Fibroblast of mammary gland (primary cell): Measurements from ENCODE around the gene TECPR2.
"Not testable (repeated sequence)": the region's sequence is repeated elsewhere in the genome, so short reads cannot be mapped to it uniquely, and the experiment has no call there.

ENCODE experiments used
- DNase-seq: peaks from one replicate; pipeline ENCODE4 v3.0.0-alpha.2; 2010; ENCODE audit warnings: low read depth
- H3K4me3 ChIP-seq: 2 replicates; pipeline ENCODE4 v1.5.1; 2011; ENCODE audit warnings: low read depth, mild to moderate bottlenecking, low read length, moderate library complexity; ENCODE audit not compliant: control insufficient read depth
- TF ChIP-seq, protein P1 (sequence below): conservative IDR thresholded peaks from 2 replicates; pipeline ENCODE4 v1.5.1; 2011; ENCODE audit warnings: low read depth, low read length, inconsistent platforms; ENCODE audit not compliant: control insufficient read depth, insufficient read depth

The TECPR2 gene

DNA sequence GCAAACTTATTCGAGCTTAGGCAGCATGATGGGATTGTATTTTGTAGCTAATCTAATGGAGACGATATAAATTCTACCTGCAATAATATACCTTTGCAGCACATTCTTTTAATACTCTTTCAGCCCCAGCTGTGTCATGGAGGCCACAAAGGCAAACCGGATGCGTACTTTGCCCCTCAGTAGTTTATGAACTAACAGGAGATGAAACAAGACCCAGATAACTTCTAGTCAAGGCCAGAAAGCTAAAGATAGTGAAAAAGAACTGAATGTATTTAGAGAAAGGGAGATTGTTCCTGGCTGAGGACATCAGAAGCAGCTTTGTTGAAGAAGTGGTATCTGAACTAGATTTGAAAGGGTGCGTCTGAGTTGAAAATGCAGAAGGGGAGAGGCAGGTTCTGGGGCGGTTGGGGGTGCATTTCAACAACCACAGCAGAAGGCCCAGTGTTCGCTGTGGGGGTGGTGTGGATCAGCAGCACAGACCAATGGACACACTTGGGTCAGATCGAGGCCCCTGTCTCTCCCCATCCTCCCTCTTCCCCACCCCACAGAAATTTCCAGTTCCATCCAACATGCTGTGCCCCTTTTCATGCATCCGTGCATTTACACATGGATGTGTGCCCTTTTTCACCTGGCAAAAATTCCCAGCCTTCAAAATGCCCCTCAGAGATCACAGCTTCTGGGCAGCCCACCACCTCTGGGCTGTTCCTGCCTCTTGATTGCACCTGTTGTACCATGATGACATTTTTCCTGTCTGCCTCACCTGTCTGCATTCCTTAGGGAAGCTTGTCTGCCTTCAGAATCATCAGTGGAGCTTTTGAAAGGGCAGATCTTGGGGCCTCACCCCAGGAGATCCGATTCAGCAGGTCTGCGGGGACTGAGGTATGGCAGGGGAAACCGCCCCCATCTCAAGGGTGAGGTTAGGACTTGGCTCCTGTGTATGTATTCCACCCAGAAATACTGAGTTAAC, 41.0 kb upstream of the TECPR2 start:
- TF ChIP-seq, protein P1, sequence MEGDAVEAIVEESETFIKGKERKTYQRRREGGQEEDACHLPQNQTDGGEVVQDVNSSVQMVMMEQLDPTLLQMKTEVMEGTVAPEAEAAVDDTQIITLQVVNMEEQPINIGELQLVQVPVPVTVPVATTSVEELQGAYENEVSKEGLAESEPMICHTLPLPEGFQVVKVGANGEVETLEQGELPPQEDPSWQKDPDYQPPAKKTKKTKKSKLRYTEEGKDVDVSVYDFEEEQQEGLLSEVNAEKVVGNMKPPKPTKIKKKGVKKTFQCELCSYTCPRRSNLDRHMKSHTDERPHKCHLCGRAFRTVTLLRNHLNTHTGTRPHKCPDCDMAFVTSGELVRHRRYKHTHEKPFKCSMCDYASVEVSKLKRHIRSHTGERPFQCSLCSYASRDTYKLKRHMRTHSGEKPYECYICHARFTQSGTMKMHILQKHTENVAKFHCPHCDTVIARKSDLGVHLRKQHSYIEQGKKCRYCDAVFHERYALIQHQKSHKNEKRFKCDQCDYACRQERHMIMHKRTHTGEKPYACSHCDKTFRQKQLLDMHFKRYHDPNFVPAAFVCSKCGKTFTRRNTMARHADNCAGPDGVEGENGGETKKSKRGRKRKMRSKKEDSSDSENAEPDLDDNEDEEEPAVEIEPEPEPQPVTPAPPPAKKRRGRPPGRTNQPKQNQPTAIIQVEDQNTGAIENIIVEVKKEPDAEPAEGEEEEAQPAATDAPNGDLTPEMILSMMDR, result no peak
- no peak for DNase-seq

DNA sequence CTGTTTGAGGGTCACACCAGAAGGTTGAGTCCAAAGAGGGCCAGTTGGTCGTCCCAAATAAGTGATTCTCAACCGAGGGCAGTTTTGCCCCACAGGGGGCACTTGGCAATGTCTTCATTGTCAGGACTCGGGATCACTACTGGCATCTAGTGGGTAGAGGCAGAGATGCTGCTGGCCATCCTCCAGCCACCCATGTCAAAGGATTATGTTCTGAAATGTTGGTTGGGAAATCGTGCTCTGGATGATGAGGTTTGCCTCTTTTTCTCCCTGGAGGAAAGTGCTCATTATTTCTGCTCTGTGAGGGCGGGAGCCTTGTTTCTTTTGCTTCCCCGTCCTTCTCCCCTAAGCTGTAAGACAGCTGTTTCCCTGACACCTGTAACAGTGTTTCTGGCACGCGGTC, 39.6 kb upstream of the TECPR2 start:
- H3K4me3 ChIP-seq, result no peak overlapping the region
- TF ChIP-seq, protein P1, result peak; percentile 74

More for the DNA sequence above, 41.0 kb upstream of the TECPR2 start:
- H3K4me3 ChIP-seq, result no peak overlapping the region

DNA sequence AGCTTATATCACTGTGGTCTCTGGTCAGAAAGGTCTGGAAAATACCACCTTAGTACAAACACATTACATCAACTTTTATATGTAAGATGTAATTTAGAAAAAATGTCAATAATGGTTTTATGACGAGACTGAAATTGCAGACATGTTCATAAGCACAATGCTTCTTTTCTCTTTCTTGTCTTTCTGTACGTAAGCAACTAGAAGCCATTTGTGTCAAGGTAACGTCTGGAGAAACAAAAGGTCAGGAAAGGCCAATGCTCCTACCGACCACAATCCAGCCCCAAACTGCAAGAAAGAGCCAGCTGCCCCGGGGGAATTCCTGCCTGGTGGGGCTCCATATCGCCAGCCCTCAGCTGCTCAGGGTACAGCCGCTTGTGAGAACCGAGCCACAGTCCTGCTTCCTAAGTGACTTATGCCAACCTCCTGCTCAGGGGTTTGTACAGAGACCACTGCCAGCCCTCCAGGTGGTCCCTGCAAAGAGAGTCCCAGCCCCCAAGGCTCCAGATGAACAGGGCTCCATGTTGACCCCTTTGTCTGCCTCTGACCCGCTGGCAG, 36.9 kb upstream of the TECPR2 start:
- H3K4me3 ChIP-seq, result no peak overlapping the region
- no peak for DNase-seq
- TF ChIP-seq, protein P1, result no peak

More for the DNA sequence above, 39.6 kb upstream of the TECPR2 start:
- peak; percentile 90 for DNase-seq

DNA sequence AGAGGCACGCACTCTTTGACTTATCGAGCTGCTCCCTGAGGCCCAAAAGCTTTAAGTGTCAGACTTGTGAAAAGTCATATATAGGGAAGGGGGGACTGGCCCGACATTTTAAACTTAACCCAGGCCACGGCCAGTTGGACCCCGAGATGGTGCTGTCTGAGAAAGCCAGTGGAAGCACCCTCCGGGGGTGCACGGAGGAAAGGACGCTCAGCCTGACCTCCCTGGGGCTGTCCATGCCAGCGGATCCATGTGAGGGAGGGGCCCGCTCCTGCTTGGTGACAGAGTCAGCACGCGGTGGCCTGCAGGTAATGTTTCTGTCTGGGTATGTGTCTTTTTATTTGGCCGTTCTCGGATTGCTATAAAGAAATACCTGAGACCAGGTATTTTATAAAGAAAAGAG, 36.2 kb upstream of the TECPR2 start:
- TF ChIP-seq, protein P1, result no peak

DNA sequence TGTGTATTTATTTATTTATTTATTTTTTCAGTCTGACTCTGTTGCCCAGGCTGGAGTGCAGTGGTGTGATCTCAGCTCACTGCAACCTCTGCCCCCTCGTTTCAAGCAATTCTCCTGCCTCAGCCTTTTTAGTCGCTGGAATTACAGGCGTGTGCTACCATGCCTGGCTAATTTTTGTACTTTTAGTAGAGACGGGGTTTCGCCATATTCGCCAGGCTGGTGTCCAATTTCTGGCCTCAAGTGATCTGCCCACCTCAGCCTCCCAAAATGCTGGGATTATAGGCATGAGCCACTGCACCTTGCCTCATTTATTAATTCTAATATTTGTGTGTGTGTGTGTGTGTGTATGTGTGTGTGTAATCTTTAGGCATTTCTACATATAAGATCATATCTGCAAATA, 33.4 kb upstream of the TECPR2 start:
- DNase-seq, H3K4me3 ChIP-seq: not testable (repeated sequence)

More for the DNA sequence above, 36.2 kb upstream of the TECPR2 start:
- H3K4me3 ChIP-seq, result no peak overlapping the region
- no peak for DNase-seq

DNA sequence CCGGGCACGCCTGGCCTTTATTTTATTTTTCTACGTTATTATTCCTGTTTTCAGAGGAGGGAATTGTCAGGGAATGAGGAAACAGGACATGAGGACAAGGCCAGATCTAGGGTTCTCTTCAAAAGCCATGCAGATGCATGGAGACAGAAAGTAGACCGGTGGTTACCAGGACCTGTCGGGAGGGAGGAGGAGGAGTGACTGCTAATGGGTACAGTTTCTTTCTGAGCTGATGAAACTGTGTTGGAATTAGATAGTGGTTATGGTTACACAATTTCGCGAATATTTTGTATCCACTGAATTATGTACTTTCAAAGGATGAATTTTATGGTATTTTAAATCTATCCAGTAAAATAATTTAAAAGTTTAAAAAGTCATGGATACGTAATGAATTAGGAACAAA, 31.9 kb upstream of the TECPR2 start:
- TF ChIP-seq, protein P1, result no peak
- no peak for DNase-seq
- H3K4me3 ChIP-seq, result no peak overlapping the region

DNA sequence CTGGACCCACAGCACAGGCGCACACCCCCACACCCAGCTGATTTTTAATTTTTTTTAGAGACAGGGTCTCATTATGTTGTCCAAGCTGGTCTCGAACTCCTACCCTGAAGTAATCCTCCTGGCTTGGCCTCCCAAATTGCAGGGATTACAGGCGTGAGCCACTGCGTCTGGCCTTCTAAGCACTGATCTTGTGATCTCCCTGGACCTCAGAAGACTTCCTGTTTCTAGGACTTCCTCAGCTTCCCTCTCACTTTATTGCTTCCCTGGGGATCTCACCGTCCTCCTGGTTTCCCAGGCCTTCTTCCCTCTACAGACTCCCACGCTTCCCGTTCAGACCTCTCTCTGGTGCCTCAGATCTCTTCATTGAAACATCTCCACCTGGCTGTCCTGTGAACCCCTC, 29.4 kb upstream of the TECPR2 start:
- H3K4me3 ChIP-seq, result no peak overlapping the region
- DNase-seq, result no peak
- TF ChIP-seq, protein P1, result no peak
